NCI-H187 treated with DMSO at 0.1 percent for 48 hours (cell line): Measurements from ENCODE around the gene ZNF32.

ENCODE experiments used
- DNase-seq: peaks from one replicate; lab custom pipeline; 2025; lab: John Stamatoyannopoulos, UW

ZNF32 gene, protein sequence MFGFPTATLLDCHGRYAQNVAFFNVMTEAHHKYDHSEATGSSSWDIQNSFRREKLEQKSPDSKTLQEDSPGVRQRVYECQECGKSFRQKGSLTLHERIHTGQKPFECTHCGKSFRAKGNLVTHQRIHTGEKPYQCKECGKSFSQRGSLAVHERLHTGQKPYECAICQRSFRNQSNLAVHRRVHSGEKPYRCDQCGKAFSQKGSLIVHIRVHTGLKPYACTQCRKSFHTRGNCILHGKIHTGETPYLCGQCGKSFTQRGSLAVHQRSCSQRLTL

GRCh38 chr10:43648398-43649184 lies at the start of gene ZNF32:
ZNF32 (minus strand) TSS chr10:43648881; CDS start chr10:43646133, 2,748 bp downstream.
- no peak for DNase-seq

DNA sequence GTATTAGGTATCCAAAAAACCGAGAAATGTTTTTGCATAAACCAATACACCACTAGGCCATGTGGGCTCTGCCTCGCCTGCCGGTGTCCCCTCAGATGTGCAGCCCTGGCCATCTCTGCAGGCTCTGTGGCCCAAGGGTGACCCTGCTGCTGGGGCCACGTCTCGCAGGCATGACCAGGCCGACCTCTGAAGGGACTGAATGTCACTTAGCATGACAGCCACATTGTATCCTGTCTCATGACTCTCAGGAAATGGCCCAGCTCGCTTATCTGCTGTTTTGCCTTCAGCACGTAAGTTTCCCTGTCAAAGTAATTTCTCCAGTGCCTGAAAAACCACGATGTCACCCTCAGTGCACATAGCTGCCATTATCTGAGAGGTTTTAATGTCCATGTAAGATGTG lies 49.5 kb upstream of the ZNF32 start:
- DNase-seq: no peak

DNA sequence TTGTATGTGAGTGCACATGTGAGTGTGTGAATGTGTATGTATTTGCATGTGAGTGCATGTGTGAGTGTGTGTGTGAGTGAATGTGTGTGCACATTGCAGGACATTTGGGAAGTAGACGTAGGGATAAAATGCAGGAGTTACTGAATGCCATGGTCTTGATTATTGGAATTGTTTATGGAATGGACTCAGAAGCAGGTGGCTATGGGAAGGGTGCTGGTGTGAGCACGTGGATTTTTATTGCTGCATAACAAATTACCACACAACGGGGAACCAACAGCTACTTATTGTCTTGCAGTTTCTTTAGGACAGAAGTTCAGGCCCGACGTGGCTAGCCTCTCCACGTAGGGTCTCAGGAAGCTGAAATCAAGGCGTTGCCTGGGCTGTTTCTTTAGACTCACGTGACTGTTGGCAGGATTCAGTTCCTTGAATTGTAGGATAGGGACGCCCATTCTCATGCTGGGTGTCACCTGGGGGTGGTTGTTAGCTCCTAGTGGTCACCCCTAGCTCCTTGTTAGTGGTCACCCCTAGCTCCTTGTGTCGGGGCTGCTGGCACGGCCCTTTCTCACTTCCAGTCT lies 48.3 kb upstream of the ZNF32 start:
- no peak for DNase-seq

GRCh38 chr10:43695730-43696129 lies 47.0 kb upstream of the ZNF32 start:
- DNase-seq: no peak

DNA sequence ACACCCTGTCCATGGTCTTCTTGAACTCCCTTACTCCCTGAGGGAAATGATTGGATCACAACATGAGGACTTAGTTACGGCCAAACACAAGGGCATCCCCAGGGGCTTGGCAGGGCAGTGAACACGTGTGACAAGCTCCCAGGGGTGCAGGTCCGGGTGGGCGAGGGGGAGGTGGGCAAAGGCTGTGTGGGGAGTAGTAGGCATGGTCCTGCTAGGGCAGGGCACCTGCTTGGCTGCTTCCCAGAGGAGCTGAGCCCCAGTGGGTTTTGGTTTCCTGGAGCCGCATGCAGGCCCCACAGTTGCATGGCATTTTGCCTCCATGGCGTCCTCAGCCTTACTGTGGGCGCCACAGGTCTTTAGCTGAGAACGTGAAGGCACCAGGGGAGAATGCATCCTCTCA lies 46.6 kb upstream of the ZNF32 start:
- DNase-seq: no peak

DNA sequence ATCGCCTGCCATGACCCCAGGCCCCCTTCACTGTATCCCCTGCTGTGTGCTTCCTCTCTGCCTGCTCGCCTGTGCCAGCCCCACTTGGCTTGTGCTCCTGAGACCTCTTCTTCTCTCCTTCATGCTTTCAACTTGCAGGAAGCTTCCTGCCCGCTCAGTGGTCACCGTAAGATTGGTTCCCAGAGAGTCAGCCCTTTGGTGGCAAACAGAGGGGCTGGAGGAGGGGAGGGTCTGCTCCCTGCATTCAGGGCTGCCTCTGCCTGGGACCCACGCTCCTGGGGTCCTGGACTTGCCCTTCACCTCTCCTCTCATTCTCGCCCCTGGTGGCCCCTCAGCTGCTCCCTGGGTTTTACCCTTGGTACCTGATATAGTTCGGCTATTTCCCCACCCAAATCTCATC lies 45.8 kb upstream of the ZNF32 start:
- no peak for DNase-seq

GRCh38 chr10:43693602-43694001 lies 44.9 kb upstream of the ZNF32 start:
- no peak for DNase-seq

DNA sequence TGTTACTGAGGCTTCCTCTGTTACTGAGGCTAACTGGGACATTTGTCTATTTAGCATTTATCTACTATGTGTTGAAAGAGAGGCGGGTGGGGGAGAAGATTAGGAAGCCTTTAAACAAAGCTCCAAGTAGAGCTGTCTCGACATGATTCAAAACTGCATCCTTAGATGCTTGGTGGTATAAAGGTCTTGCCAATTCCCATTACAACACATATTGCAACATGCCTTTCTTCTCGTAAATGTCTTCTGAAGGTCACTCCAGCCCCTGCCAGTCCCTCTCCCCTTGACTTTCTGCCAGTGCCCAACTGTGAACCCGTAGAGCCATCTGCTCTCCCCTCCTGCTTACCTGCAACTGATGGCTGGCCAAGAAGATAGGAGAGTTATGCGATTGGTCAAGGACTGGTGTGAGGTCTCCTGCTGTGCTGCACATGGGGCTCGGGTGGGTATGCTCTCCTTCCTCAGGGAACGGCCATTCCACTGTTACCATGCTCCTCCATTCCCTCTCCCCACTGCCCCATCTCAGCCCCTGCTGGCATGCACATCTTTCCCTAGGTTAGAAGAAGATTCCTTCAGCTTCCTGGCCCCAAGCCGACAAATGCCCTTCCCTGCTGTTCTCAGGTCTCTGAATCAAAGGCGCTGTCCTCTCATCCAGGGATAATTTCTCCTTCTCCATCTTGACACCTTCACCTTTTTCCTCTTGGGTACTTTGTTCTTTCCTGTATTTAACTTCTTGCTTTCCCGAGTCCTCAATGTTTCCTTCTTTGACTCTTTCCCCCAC lies 43.6 kb upstream of the ZNF32 start:
- DNase-seq: no peak

DNA sequence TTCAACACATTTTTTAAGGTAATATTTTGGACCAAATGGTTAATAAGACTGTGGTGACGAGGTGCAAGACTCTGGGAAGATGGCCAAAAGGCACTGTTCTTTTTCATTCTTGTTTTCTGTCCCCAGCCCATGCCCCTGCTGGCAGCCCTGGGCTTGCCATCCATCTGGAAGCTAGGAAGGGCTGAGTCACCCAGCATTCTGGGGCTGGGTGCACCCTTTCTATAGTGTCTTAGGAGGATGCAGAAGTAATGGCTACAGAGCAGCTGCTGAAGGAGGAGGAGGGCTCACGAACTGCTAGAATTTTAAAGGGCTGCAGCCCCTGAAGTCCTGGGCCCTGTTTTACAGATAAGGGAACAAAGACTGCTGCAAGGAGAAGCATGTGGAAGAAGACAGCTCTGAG lies 42.8 kb upstream of the ZNF32 start:
- DNase-seq: no peak

- DNase-seq: no peak
These were observed 41.5 kb upstream of the ZNF32 start for GRCh38 chr10:43689955-43690771.

GRCh38 chr10:43689618-43689954 lies 40.9 kb upstream of the ZNF32 start:
- DNase-seq: no peak

GRCh38 chr10:43689007-43689491 lies 40.4 kb upstream of the ZNF32 start:
- DNase-seq: no peak

- DNase-seq: no peak
These were observed 39.7 kb upstream of the ZNF32 start for GRCh38 chr10:43688348-43688892.

DNA sequence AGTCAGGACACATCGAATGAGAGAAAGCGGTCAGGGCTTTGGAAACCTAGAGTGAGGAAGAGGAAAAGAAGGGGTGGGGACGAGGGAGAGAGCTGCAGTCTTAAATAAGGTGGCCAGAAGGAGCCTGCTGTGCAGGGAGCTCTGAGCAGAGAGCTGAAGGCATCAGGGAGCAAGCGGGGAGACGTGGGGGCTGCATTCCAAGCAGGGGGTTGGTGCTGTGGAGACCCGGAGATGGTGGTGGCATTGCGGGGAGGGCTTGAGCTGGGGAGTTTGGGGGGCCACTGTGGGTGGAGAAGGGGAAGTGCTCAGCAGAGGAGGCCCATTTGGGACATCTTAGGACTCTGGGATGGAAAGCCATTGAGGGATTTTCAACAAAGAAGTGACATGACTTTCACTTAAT lies 38.7 kb upstream of the ZNF32 start:
- DNase-seq: no peak

- no peak for DNase-seq
These were observed 37.7 kb upstream of the ZNF32 start for GRCh38 chr10:43686414-43686813.

DNA sequence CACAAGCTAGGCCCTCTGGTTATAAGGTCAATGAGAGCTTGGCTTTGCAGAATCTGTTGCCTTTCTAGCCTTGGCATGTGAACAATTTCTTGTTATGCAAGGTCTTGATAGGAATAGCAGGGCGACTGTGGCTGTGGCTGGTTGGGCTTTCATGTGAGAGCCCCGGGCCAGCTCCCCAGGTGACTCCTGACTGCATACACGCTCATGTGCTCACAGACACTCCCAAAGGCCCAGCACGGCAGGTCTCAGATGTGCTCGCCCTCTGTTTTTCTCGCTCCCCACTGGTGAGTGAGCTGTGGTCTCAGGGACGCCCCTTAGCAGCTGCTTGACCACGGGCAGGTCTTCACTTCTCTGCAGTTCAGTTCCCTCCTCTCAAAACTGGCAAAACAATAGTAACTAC lies 37.1 kb upstream of the ZNF32 start:
- no peak for DNase-seq

DNA sequence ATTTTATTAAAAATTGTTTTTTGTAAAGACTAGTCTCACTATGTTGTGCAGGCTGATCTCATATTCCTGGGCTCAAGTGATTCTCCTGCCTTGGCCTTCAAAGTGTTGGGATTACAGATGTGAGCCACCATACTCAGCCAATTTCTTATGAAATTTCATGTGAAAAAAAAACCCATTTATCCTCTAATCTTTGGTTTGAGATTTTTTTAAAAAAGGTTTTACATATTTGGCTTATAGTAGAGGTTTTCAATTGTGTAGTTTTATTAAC lies 35.5 kb upstream of the ZNF32 start:
- no peak for DNase-seq

- DNase-seq: no peak
These were observed 35.0 kb upstream of the ZNF32 start for GRCh38 chr10:43683451-43684291.

DNA sequence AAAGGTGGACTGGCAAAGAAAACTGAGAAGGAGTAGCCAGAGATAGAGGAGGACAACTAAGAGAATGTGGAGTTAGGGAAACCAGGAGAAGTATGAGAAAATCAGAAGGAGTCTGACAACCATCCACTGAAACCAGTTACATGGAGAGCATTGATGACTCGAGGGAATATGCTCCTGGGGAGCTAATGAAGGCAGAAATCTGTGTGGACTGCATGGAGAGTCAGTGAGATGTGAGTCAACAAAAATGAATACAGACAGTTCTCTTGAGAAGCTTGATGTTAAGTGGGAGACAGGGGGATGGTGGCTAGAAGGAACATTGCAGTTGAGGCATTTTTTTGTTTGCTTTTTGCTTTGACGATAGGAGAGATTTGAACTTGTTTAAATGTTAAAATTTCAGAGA lies 34.3 kb upstream of the ZNF32 start:
- no peak for DNase-seq

- DNase-seq: no peak
These were observed 33.0 kb upstream of the ZNF32 start for GRCh38 chr10:43681721-43682120.

DNA sequence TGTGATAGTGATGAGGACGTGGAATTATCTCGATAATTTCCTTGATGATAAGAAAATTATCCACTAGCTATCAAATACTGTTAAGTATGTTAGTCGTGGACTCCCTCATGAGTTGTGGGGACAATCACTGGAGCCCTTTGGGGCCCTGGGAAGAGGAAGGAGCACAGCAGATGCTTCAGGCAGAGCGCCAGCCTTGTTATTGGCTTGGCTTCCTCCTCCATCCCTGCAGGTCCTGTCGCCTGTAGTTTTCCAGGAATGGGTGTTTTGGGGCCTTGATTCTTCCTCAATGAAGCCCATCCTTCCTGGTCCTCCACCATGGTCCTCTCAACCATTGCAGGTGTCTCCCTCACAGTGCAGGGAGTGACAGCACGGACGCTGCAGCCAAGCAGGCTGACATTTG lies 32.5 kb upstream of the ZNF32 start:
- no peak for DNase-seq
